ENCODE measurements around the gene PCDHA7.

GRCh38 chr5:140869555-140869886 lies 35.5 kb downstream of the PCDHA7 start:
- TF ChIP-seq, protein P1, sequence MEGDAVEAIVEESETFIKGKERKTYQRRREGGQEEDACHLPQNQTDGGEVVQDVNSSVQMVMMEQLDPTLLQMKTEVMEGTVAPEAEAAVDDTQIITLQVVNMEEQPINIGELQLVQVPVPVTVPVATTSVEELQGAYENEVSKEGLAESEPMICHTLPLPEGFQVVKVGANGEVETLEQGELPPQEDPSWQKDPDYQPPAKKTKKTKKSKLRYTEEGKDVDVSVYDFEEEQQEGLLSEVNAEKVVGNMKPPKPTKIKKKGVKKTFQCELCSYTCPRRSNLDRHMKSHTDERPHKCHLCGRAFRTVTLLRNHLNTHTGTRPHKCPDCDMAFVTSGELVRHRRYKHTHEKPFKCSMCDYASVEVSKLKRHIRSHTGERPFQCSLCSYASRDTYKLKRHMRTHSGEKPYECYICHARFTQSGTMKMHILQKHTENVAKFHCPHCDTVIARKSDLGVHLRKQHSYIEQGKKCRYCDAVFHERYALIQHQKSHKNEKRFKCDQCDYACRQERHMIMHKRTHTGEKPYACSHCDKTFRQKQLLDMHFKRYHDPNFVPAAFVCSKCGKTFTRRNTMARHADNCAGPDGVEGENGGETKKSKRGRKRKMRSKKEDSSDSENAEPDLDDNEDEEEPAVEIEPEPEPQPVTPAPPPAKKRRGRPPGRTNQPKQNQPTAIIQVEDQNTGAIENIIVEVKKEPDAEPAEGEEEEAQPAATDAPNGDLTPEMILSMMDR (IDR thresholded peaks at IDR 0.05), result no peak
- no peak for TF ChIP-seq POLR2AphosphoS5 (IDR thresholded peaks at IDR 0.05)
- no peak for TF ChIP-seq POLR2A (IDR thresholded peaks at IDR 0.05)
- no peak for TF ChIP-seq EP300 (IDR thresholded peaks at IDR 0.05)
